ENCODE data around the gene NRROS. TPM values are rescaled to one million over a fixed set of nuclear protein-coding genes. Genes with fewer than 3 reads are reported as not detected.
A peak's percentile ranks its signal among the peaks of the same experiment; 100 is the strongest.
"Not testable (repeated sequence)": the region's sequence is repeated elsewhere in the genome, so short reads cannot be mapped to it uniquely, and the experiment has no call there.

Gene NRROS
- total and polyA plus RNA-seq, 3 experiments from 2014 or later = 3.5 to 17.0 (median 15.6) TPM

DNA sequence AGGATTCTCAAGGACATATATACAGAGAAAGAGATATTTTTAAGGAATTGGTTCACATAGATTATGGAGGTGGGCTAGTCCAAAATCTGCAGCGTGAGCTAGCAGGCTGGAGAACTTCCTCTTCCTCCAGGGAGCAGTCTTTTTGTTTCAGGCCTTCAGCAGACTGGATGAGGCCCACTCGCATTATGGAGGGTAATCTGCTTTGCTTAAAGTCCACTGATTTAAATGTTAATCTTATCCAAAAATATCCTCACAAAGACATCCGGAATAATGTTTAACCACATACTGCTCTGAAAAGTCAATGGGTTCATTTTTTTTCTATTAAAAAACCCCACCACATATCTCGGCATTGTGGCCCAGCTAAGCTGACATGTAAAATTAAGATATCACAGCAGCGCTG is 22.2 kb upstream of the NRROS start:
- H3K27ac Mint-ChIP-seq = peak overlapping the region in 1 of 8 donors; percentile 57
- no peaks in the 10 kb centered on the region for H3K36me3 Mint-ChIP-seq
- no peak for DNase-seq
- no peaks in the 10 kb centered on the region for H3K9me3 ChIP-seq (ENCODE audit: low read length)
- no peak overlapping the region for H3K4me3 ChIP-seq (ENCODE audit: low read length)
- no peaks in the 10 kb centered on the region for H3K9me3 Mint-ChIP-seq
- H3K4me3 Mint-ChIP-seq = no peak overlapping the region
- peaks cover 14 to 25% (median 20%) of the 10 kb centered on the region in 3 donors for H3K4me1 Mint-ChIP-seq
- H3K4me1 ChIP-seq (ENCODE audit: insufficient read depth, low read length) = peaks cover 10% of the 10 kb centered on the region
- POLR2A ChIA-PET = no interaction called here
- H3K27me3 Mint-ChIP-seq = no peaks in the 10 kb centered on the region
- H3K36me3 ChIP-seq (ENCODE audit: insufficient read depth, low read length) = no peaks in the 10 kb centered on the region
- CTCF ChIA-PET = interaction anchor here (1.6 kb wide), 1 partner anchor 8 kb away, joined by 6 read pairs; no protein-coding TSS in a partner anchor
- H3K27ac ChIP-seq (ENCODE audit: low read depth, low read length) = no peak overlapping the region
- no peaks in the 10 kb centered on the region for H3K27me3 ChIP-seq (ENCODE audit: insufficient read depth, low read length, poor library complexity, severe bottlenecking)

DNA sequence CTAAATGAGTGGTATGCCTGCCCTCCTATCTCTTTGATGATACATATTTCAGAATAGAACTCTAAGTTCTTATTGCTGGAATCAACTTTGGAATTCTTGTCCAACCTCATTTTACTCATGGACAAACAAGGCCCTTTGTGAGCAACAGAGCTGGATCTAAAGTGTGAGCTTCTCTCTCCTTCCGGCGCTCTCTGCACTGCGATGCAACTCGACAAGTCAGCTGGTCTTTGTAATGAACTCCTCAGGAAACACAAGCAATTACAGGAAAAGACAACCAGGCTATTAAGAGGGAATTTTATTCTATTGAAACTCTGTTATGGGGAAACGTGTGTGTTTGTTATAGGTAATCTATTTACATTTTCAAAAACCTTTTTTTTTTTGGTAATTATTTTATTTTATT is 20.3 kb upstream of the NRROS start:
- Histone ChIP-seq H3K27ac (ENCODE audit: low read depth, low read length) (no peak overlapping the region), H3K4me1 (ENCODE audit: insufficient read depth, low read length) (peaks cover 4% of the 10 kb centered on the region), H3K9me3 (ENCODE audit: low read length) (no peaks in the 10 kb centered on the region), H3K27me3 (ENCODE audit: insufficient read depth, low read length, poor library complexity, severe bottlenecking) (no peaks in the 10 kb centered on the region), H3K36me3 (ENCODE audit: insufficient read depth, low read length) (no peaks in the 10 kb centered on the region), H3K4me3 (ENCODE audit: low read length) (no peak overlapping the region)
- Mint-ChIP-seq H3K4me3 (no peak overlapping the region), H3K36me3 (no peaks in the 10 kb centered on the region), H3K27ac (no peak overlapping the region), H3K27me3 (no peaks in the 10 kb centered on the region), H3K4me1 (peaks cover 9 to 22% (median 12%) of the 10 kb centered on the region in 3 donors), H3K9me3 (no peaks in the 10 kb centered on the region)
- DNase-seq = no peak
- ChIA-PET POLR2A (no interaction called here), CTCF (interaction anchor here (1.5 kb wide), 1 partner anchor 13 kb away, joined by 5 read pairs; no protein-coding TSS in a partner anchor)

GRCh38 chr3:196619627-196620026 is 19.9 kb upstream of the NRROS start:
- peaks cover 13 to 26% (median 16%) of the 10 kb centered on the region in 3 donors for H3K4me1 Mint-ChIP-seq
- H3K4me1 ChIP-seq (ENCODE audit: insufficient read depth, low read length); H3K4me3 Mint-ChIP-seq; H3K36me3 Mint-ChIP-seq; H3K36me3 ChIP-seq (ENCODE audit: insufficient read depth, low read length); POLR2A ChIA-PET; H3K27ac ChIP-seq (ENCODE audit: low read depth, low read length); DNase-seq; H3K9me3 ChIP-seq (ENCODE audit: low read length); H3K4me3 ChIP-seq (ENCODE audit: low read length); H3K27me3 Mint-ChIP-seq; H3K9me3 Mint-ChIP-seq; H3K27me3 ChIP-seq (ENCODE audit: insufficient read depth, low read length, poor library complexity, severe bottlenecking): not testable (repeated sequence)
- CTCF ChIA-PET = interaction anchor here (1.5 kb wide), 1 partner anchor 12 kb away, joined by 5 read pairs; no protein-coding TSS in a partner anchor
- peak overlapping the region in 1 of 8 donors; percentile 43 for H3K27ac Mint-ChIP-seq

DNA sequence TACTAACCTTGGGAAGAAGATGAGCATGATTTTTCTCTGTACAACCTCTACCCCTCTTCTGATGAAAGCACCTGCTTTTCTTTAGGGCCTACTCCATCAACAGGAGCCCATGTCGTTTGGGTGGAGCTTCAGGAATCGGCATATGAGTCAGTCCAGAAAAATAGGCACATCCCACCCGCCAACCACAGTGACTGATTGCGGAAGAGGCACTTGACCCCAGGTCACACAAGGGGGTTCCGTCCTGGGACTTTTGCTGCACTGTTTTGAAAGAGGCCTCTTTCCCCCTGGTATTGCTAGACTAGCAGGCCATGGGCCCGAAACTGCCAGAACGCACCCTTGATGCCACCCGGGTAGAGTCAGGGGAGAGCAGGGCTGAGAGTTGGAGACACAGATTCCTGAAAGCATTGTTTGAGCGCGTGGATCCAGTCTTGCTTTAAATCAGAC is 19.3 kb upstream of the NRROS start:
- POLR2A ChIA-PET = no interaction called here
- H3K27ac ChIP-seq (ENCODE audit: low read depth, low read length) = no peak overlapping the region
- peak overlapping the region in 2 of 7 donors; percentile 45 to 56 for H3K4me3 Mint-ChIP-seq

GRCh38 chr3:196620684-196621083 is 18.8 kb upstream of the NRROS start:
- Histone ChIP-seq H3K27me3 (ENCODE audit: insufficient read depth, low read length, poor library complexity, severe bottlenecking) (no peaks in the 10 kb centered on the region), H3K4me1 (ENCODE audit: insufficient read depth, low read length) (peaks cover 13% of the 10 kb centered on the region), H3K4me3 (ENCODE audit: low read length) (no peak overlapping the region), H3K9me3 (ENCODE audit: low read length) (no peaks in the 10 kb centered on the region), H3K27ac (ENCODE audit: low read depth, low read length) (no peak overlapping the region), H3K36me3 (ENCODE audit: insufficient read depth, low read length) (no peaks in the 10 kb centered on the region)
- ChIA-PET CTCF (no interaction called here), POLR2A (interaction anchor here (1.5 kb wide), 1 partner anchor 11 kb away, joined by 7 read pairs; no protein-coding TSS in a partner anchor)
- H3K27ac Mint-ChIP-seq = peak overlapping the region in 4 of 8 donors; percentile 4 to 87 (median 45)
- no peaks in the 10 kb centered on the region for H3K9me3 Mint-ChIP-seq
- no peak overlapping the region for H3K4me3 Mint-ChIP-seq
- no peak for DNase-seq
- H3K27me3 Mint-ChIP-seq = no peaks in the 10 kb centered on the region
- H3K4me1 Mint-ChIP-seq = peaks cover 20 to 35% (median 27%) of the 10 kb centered on the region in 3 donors
- H3K36me3 Mint-ChIP-seq = no peaks in the 10 kb centered on the region

More for the DNA sequence above, 19.3 kb upstream of the NRROS start:
- no peaks in the 10 kb centered on the region for H3K9me3 Mint-ChIP-seq
- Histone ChIP-seq H3K9me3 (ENCODE audit: low read length) (no peaks in the 10 kb centered on the region), H3K4me1 (ENCODE audit: insufficient read depth, low read length) (peaks cover 13% of the 10 kb centered on the region), H3K27me3 (ENCODE audit: insufficient read depth, low read length, poor library complexity, severe bottlenecking) (no peaks in the 10 kb centered on the region), H3K4me3 (ENCODE audit: low read length) (no peak overlapping the region), H3K36me3 (ENCODE audit: insufficient read depth, low read length) (no peaks in the 10 kb centered on the region)
- H3K4me1 Mint-ChIP-seq = peaks cover 17 to 32% (median 22%) of the 10 kb centered on the region in 3 donors
- peak overlapping the region in 4 of 8 donors; percentile 4 to 87 (median 72) for H3K27ac Mint-ChIP-seq
- no peaks in the 10 kb centered on the region for H3K36me3 Mint-ChIP-seq
- H3K27me3 Mint-ChIP-seq = no peaks in the 10 kb centered on the region
- CTCF ChIA-PET = no interaction called here
- DNase-seq = no peak

DNA sequence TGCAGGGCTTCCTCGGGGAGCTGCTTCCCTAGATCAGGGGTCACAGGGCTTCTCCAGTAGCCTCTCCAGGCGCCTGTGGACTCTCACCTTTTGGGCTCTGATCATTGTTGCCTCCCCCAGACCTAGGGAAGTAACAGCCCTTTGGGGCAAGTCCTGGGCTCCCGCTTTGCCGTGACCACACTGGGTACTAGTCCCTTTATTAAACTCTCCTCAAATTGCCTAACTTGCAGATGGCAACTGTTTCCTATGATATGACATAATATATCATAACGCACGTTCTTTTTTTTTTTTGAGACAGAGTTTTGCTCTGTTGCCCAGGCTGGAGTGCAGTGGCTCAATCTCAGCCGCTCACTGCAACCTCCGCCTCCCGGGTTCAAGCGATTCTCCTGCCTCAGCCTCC is 17.9 kb upstream of the NRROS start:
- no peak overlapping the region for H3K4me3 Mint-ChIP-seq
- no peak overlapping the region for H3K27ac ChIP-seq (ENCODE audit: low read depth, low read length)
- no peaks in the 10 kb centered on the region for H3K9me3 ChIP-seq (ENCODE audit: low read length)
- H3K36me3 ChIP-seq (ENCODE audit: insufficient read depth, low read length) = no peaks in the 10 kb centered on the region
- H3K27me3 ChIP-seq (ENCODE audit: insufficient read depth, low read length, poor library complexity, severe bottlenecking) = no peaks in the 10 kb centered on the region
- peaks cover 20 to 33% (median 31%) of the 10 kb centered on the region in 3 donors for H3K4me1 Mint-ChIP-seq
- no peak for DNase-seq
- H3K36me3 Mint-ChIP-seq = peaks cover 0 to 1% (median 0%) of the 10 kb centered on the region in 3 donors
- H3K27me3 Mint-ChIP-seq = no peaks in the 10 kb centered on the region
- H3K4me3 ChIP-seq (ENCODE audit: low read length) = no peak overlapping the region
- no peaks in the 10 kb centered on the region for H3K9me3 Mint-ChIP-seq
- CTCF ChIA-PET = interaction anchor here (1.2 to 1.9 kb wide), 4 partner anchors 10 to 17 kb away, joined by 4 to 7 read pairs (median 4); partner anchors contain the start of gene NRROS
- POLR2A ChIA-PET = interaction anchor here (0.5 to 1.5 kb wide), 2 partner anchors 10 to 19 kb away, joined by 3 to 7 read pairs; no protein-coding TSS in a partner anchor
- H3K4me1 ChIP-seq (ENCODE audit: insufficient read depth, low read length) = peaks cover 13% of the 10 kb centered on the region
- H3K27ac Mint-ChIP-seq = no peak overlapping the region

DNA sequence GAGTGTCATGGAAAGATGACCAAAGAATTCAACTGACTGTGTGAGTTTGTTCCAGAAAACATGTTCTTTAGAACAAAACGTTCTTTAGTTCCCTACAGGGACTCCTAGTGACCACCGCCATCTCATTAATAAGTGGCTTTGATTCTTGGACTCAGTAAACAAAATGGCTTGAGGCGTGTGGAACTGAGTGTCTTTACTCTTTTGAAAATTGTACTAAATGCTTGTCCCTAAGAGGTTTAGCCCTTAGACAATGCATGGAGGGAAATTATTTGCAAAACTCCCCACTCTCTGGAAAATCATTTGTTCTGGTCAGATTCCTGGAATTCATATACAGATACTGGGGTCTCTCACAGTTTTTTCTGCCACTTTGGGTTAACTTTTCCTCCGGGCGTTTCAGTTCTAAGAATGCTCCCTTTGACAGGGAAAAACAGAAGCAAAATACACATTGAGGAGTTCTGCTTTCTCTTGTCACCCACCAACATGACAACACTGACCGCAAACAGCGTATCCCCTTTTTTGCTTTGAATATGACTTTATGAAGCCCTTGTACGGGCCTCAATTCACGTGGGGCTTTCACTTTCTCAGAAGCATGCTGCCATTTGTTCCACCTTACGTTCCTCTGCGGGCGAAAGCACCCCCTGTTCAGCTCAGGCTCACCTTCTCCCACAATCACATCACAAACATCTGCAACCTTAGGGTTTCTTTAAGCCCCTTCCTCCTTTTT is 15.3 kb upstream of the NRROS start:
- Histone ChIP-seq H3K9me3 (ENCODE audit: low read length) (no peaks in the 10 kb centered on the region), H3K36me3 (ENCODE audit: insufficient read depth, low read length) (no peaks in the 10 kb centered on the region), H3K4me3 (ENCODE audit: low read length) (peak overlapping the region; percentile 47), H3K27ac (ENCODE audit: low read depth, low read length) (no peak overlapping the region), H3K27me3 (ENCODE audit: insufficient read depth, low read length, poor library complexity, severe bottlenecking) (no peaks in the 10 kb centered on the region), H3K4me1 (ENCODE audit: insufficient read depth, low read length) (peaks cover 14% of the 10 kb centered on the region)
- POLR2A ChIA-PET = no interaction called here
- peak overlapping the region; percentile 8 to 90 (median 74) for H3K27ac Mint-ChIP-seq
- CTCF ChIA-PET = no interaction called here
- H3K4me1 Mint-ChIP-seq = peaks cover 23 to 33% (median 32%) of the 10 kb centered on the region in 3 donors
- peak overlapping the region; percentile 57 to 84 (median 84) for H3K4me3 Mint-ChIP-seq
- H3K9me3 Mint-ChIP-seq = no peaks in the 10 kb centered on the region
- H3K36me3 Mint-ChIP-seq = peaks cover 0 to 1% (median 0%) of the 10 kb centered on the region in 3 donors
- no peak for DNase-seq
- H3K27me3 Mint-ChIP-seq = no peaks in the 10 kb centered on the region

DNA sequence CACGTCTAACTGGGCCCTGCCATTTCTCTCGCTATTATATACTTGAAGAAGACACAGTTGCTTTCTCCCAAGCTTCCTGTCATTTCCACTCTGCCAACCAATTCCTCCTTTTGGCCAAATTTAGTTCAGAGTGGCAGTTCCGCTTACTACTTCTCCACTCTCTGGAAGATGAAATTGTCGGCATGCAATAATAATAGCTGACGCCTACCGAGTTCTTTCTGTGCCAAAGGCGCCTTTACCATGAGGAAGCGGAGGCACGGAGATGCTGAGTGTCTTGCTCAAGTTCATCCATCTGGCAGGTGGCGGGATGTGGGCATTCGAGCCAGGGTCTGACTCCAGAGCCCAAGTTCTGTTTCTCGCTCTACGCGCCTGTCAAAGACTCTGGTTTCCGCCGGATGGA is 14.6 kb upstream of the NRROS start:
- Mint-ChIP-seq H3K4me1 (peaks cover 30 to 39% (median 39%) of the 10 kb centered on the region in 3 donors), H3K4me3 (peak overlapping the region in 6 of 7 donors; percentile 81 to 84 (median 84)), H3K27me3 (no peaks in the 10 kb centered on the region), H3K27ac (peak overlapping the region in 5 of 8 donors; percentile 23 to 90 (median 72)), H3K36me3 (peaks cover 0 to 1% (median 0%) of the 10 kb centered on the region in 3 donors), H3K9me3 (no peaks in the 10 kb centered on the region)
- Histone ChIP-seq H3K9me3 (ENCODE audit: low read length) (no peaks in the 10 kb centered on the region), H3K4me3 (ENCODE audit: low read length) (peak overlapping the region; percentile 47), H3K36me3 (ENCODE audit: insufficient read depth, low read length) (no peaks in the 10 kb centered on the region), H3K27me3 (ENCODE audit: insufficient read depth, low read length, poor library complexity, severe bottlenecking) (no peaks in the 10 kb centered on the region), H3K27ac (ENCODE audit: low read depth, low read length) (no peak overlapping the region), H3K4me1 (ENCODE audit: insufficient read depth, low read length) (peaks cover 20% of the 10 kb centered on the region)
- POLR2A ChIA-PET = interaction anchor here (0.6 kb wide), 1 partner anchor 244 kb away, joined by 3 read pairs; no protein-coding TSS in a partner anchor
- CTCF ChIA-PET = no interaction called here
- DNase-seq = no peak

Measured in CD8-positive, alpha-beta memory T cell (primary cell).